ENCODE results near the gene OOEP.

GRCh38 chr6:73371984-73372383 lies 2.3 kb upstream of the OOEP start:
- no peak for TF ChIP-seq CBX3 (IDR thresholded peaks at IDR 0.05; ENCODE audit: low read depth)
- TF ChIP-seq ZNF274 (IDR thresholded peaks at IDR 0.05; ENCODE audit: low read depth, low read length) = no peak
- no peak for TF ChIP-seq CTCF (IDR thresholded peaks at IDR 0.05 in 2 of 3, conservative IDR thresholded peaks at IDR 0.05 in 1 of 3; ENCODE audit: borderline replicate concordance in 1 of 3, insufficient read depth in 1 of 3, low read depth in 2 of 3, low read length in 2 of 3)
- TF ChIP-seq EZH2 (IDR thresholded peaks at IDR 0.05) = no peak
- no peak for TF ChIP-seq YY1 (IDR thresholded peaks at IDR 0.05; ENCODE audit: extremely low read depth, insufficient replicate concordance, low read depth, low read length)
